Common myeloid progenitor, CD34-positive (primary cell): ENCODE data around the gene GTPBP10.

Source experiments
- CTCF ChIA-PET: fragments of 350-600 bp; sonication (Branson Sonifier 250); formaldehyde crosslinking; loops from one replicate; lab custom pipeline; 2021; ENCODE audit warnings: antibody characterized with exemption; lab: Charles Lee
- POLR2A ChIA-PET: fragments of 350-600 bp; sonication (Branson Sonifier 250); formaldehyde crosslinking; loops from one replicate; lab custom pipeline; 2021; ENCODE audit warnings: antibody characterized with exemption; lab: Charles Lee
- DNase-seq, 3 donors: peaks; one replicate each; pipeline versions ENCODE4 v3.0.0 to v3.0.0-alpha.2; 2013
- H3K27ac ChIP-seq, 2 experiments: 1 replicate in 1 of 2; 2 replicates in 1 of 2; pipeline ENCODE4 v1.7.0; 2013; ENCODE audit warnings: inconsistent platforms in 2 of 2, low read length in 2 of 2, mild to moderate bottlenecking in 2 of 2, low read depth in 1 of 2, moderate library complexity in 1 of 2; ENCODE audit not compliant: severe bottlenecking in 2 of 2, insufficient read depth in 1 of 2, poor library complexity in 1 of 2
- H3K27me3 ChIP-seq, 5 experiments: replicated peaks in 2 of 5; 1 replicate in 3 of 5; 2 replicates in 2 of 5; pipeline versions ENCODE4 v1.6.1 to v1.7.0; 2013; ENCODE audit warnings: low read length in 4 of 5, mild to moderate bottlenecking in 2 of 5, moderate library complexity in 2 of 5, inconsistent platforms in 1 of 5; ENCODE audit not compliant: insufficient read depth in 5 of 5, control insufficient read depth in 4 of 5
- H3K36me3 ChIP-seq, 4 experiments: 1 replicate in 2 of 4; 2 replicates in 2 of 4; pipeline versions ENCODE4 v1.6.1 to v1.7.0; 2013; ENCODE audit warnings: low read length in 3 of 4, control low read depth in 1 of 4, mild to moderate bottlenecking in 1 of 4; ENCODE audit not compliant: control insufficient read depth in 4 of 4, insufficient read depth in 4 of 4
- H3K4me1 ChIP-seq, 4 experiments: 1 replicate in 3 of 4; 2 replicates in 1 of 4; pipeline versions ENCODE4 v1.6.1 to v1.7.1; 2013; ENCODE audit warnings: low read length in 3 of 4, mild to moderate bottlenecking in 3 of 4, control low read depth in 1 of 4, inconsistent platforms in 1 of 4, moderate library complexity in 1 of 4; ENCODE audit not compliant: control insufficient read depth in 4 of 4, insufficient read depth in 4 of 4; ENCODE audit errors: control extremely low read depth in 1 of 4
- H3K4me3 ChIP-seq, 7 experiments: 1 replicate in 4 of 7; 2 replicates in 3 of 7; pipeline versions ENCODE4 v1.5.1 to v1.7.0; 2013; ENCODE audit warnings: mild to moderate bottlenecking in 7 of 7, low read length in 6 of 7, moderate library complexity in 6 of 7, inconsistent platforms in 2 of 7, low read depth in 2 of 7, control low read depth in 1 of 7; ENCODE audit not compliant: insufficient read depth in 4 of 7, control insufficient read depth in 1 of 7; ENCODE audit errors: extremely low read depth in 1 of 7
- H3K9me3 ChIP-seq, 5 experiments: 1 replicate in 4 of 5; 2 replicates in 1 of 5; pipeline versions ENCODE4 v1.6.1 to v1.7.1; 2013; ENCODE audit warnings: low read length in 4 of 5, mild to moderate bottlenecking in 2 of 5, inconsistent platforms in 1 of 5, low read depth in 1 of 5, moderate library complexity in 1 of 5; ENCODE audit not compliant: control insufficient read depth in 4 of 5, insufficient read depth in 2 of 5; ENCODE audit errors: control extremely low read depth in 1 of 5
- WGBS: methylation state at CpG from one replicate; pipeline ENCODE4 v1.1.5; 2013; ENCODE audit not compliant: insufficient coverage; 5-methylcytosine and 5-hydroxymethylcytosine counted together

The GTPBP10 gene

DNA sequence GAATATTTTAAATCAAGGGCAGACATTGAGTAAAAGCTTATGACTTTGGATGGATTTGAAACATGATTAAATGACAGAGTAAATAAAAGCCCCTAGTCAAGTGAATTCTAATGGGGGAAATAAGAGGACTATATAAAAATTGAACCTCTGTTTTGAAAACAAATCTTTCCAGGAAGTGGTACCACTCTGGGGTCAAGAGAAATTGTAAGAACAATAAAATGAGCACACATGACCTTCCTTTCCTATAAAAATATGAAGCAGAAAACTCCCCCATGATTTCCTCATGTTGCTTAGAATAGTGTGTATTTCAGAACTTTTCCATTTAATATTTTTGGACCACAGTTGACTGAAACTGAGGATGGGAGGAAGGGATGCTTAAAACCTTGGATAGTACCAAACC lies 44.4 kb downstream of the GTPBP10 start:
- Histone ChIP-seq H3K9me3 (peaks cover 0 to 3% (median 0%) of the 10 kb centered on the region in 5 experiments), H3K4me3 (no peak overlapping the region), H3K27ac (no peak overlapping the region), H3K4me1 (no peaks in the 10 kb centered on the region), H3K27me3 (no peaks in the 10 kb centered on the region), H3K36me3 (peaks cover 0 to 5% (median 2%) of the 10 kb centered on the region in 4 experiments)
- ChIA-PET CTCF (interaction anchor here (0.9 to 1.1 kb wide), 2 partner anchors 16 to 239 kb away, joined by 3 read pairs; no protein-coding TSS in a partner anchor), POLR2A (no interaction called here)
- no peak for DNase-seq

DNA sequence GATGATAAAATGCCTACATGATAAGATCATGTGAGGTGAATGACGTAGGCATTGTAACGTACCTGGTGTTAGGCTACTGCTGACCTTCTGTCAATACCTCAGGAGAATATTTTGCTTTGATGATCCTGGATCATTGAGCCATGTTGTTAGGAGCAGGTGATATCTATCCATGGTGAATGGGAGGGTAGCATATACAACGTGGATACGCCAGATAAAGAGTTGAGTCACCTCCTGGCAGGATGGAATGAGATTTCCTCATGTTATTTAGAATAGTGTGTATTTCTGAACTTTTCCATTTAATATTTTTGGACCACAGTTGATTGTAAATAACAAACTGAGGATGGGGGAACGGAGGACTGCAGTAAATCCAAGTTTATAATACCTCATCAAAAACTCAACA lies 45.0 kb downstream of the GTPBP10 start:
- H3K9me3 ChIP-seq: peaks cover 0 to 3% (median 0%) of the 10 kb centered on the region in 5 experiments
- H3K4me1 ChIP-seq: no peaks in the 10 kb centered on the region
- no peaks in the 10 kb centered on the region for H3K27me3 ChIP-seq
- peaks cover 0 to 5% (median under 1%) of the 10 kb centered on the region in 4 experiments for H3K36me3 ChIP-seq
- ChIA-PET POLR2A (no interaction called here), CTCF (no interaction called here)
- WGBS: 100% methylated on average over 4 of the region's 5 CpGs
- no peak overlapping the region for H3K4me3 ChIP-seq
- DNase-seq: no peak
- H3K27ac ChIP-seq: no peak overlapping the region

DNA sequence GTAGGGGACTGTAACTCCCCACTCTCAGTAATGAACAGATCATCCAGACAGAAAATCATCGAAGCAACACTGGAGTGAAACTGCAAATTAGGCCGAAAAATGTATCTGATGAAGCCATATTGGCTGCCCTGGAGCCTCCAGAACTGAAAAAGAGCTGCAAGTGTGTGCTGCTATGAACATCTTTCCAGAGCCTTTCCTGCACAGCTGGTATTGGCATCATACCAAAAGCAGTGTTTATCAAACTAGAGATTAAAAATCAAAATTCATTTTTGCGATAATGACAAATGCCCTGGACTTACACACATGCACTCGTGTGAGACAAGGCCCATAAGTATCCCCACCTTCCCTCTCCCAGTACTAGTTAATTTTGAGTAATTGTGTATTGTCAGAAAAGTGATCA lies 49.9 kb downstream of the GTPBP10 start:
- WGBS: 100% methylated on average over 2 of the region's 4 CpGs
- POLR2A ChIA-PET: no interaction called here

DNA sequence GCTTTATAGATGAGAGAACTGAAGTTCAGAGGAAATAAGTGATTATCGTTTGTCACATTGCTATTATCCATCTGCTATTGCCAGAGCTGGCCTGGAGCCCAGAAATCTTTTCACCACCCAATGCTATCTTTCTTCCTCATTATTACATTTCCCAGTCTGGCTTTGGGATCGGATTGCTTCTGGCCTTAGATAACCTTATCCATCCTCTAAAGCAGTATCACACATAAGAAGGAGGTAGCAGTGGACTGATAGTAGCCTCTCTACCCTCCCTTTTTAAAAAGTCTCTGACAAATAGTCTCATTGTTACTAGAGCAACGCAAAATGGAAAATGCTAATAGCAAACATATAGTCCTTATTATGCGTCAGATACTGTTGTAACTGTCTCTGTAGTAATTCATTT lies 55.5 kb downstream of the GTPBP10 start:
- H3K36me3 ChIP-seq: peaks cover 0 to 4% (median 0%) of the 10 kb centered on the region in 4 experiments
- ChIA-PET CTCF (interaction anchor here (1.0 kb wide), 1 partner anchor 75 kb away, joined by 3 read pairs; no protein-coding TSS in a partner anchor), POLR2A (no interaction called here)
- H3K4me1 ChIP-seq: peaks cover 3 to 15% (median 14%) of the 10 kb centered on the region in 4 experiments
- no peak overlapping the region for H3K4me3 ChIP-seq
- H3K27ac ChIP-seq: no peak overlapping the region
- peak; percentile 8 to 26 (median 11) for DNase-seq
- WGBS: 50% methylated on average over 1 of the region's 4 CpGs
- peaks cover 0 to 4% (median 2%) of the 10 kb centered on the region in 5 experiments for H3K9me3 ChIP-seq
- no peaks in the 10 kb centered on the region for H3K27me3 ChIP-seq

More for the DNA sequence above, 49.9 kb downstream of the GTPBP10 start:
- Histone ChIP-seq H3K9me3 (peaks cover 0 to 6% (median 2%) of the 10 kb centered on the region in 5 experiments), H3K36me3 (no peaks in the 10 kb centered on the region), H3K4me3 (no peak overlapping the region), H3K4me1 (no peaks in the 10 kb centered on the region), H3K27me3 (no peaks in the 10 kb centered on the region), H3K27ac (no peak overlapping the region)
- CTCF ChIA-PET: interaction anchor here (1.5 kb wide), 1 partner anchor 16 kb away, joined by 3 read pairs; no protein-coding TSS in a partner anchor
- no peak for DNase-seq

DNA sequence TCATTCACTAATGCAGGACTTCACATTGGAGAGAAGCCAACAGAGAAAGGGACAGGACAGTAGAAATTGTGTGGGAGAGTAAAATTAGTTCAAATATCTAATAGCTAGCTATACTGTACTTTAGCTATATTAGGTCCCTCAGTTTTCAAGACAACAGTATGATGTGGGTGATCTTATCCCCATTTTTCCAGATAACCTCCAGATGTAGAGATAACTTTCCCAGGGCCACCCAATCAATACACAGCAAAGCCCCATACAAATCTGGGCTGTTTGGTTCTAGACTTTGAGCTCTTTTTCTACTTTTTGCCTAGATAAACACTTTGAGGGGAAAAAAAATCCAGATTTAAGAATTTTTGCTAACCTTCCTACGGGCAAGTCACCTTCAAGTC lies 56.3 kb downstream of the GTPBP10 start:
- no peak for DNase-seq
- Histone ChIP-seq H3K4me1 (peaks cover 3 to 15% (median 14%) of the 10 kb centered on the region in 4 experiments), H3K9me3 (peaks cover 0 to 4% (median 1%) of the 10 kb centered on the region in 5 experiments), H3K27me3 (no peaks in the 10 kb centered on the region), H3K27ac (peak overlapping the region in 1 of 2 experiments; percentile 72), H3K36me3 (peaks cover 0 to 10% (median 0%) of the 10 kb centered on the region in 4 experiments), H3K4me3 (peak overlapping the region; percentile 56 to 99 (median 87))
- POLR2A ChIA-PET: no interaction called here
- no CpG with 5 or more reads among the region's 1 CpG for WGBS
- CTCF ChIA-PET: no interaction called here

DNA sequence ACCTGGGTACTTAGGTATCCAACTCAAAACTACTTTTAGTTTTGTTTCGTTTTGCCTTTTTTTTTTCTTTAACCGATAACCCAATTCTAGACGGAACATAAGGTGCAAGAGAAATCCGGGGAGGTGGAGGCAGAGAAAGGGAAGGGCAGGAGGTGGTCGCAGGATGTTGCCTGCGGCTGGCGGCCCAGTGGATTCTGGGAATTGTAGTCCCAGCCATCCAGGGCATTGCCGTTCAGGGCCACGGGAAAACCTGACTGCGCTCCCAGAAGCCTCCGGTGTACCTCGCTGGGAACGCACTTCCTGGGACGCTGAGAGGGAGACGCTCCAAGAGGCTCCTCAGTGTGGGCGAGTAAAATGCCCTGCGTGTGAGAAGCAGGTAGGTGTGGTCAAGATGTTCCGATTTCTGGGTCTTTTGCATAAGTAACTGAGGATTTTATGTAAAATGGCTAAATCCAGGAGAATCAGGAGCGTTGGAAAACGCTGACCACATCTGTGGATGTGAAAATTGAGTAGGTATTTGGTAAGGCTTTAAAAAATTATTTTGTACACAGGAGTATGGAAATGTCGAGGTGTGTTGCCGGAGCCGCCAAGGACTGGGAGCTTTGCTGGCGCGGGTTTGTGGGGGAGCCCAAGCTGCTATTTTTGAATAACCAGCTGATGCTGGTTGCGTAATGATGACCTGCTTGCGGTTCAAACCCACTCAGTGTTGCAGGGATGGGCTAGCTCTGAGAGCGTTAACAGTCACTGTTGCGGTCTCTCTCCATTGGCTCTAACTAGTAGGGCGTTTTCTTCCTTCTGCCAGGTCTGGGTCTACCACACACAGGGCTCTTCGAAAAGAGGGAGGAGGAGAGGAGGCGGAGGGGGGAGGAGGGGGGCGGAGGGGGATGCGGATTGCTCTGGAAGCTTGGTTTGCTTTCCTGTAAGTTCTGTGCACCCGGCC lies 56.9 kb downstream of the GTPBP10 start, which contains the start of gene CLDN12:
CLDN12 (plus strand) TSS at position 288 of the 940 bp plus-strand sequence. CDS start 9,216 bp downstream, outside the sequence.
- DNase-seq: peak; percentile 96 to 99 (median 98)
- ChIA-PET POLR2A (interaction anchor here (1.1 kb wide), 1 partner anchor 57 kb away, joined by 4 read pairs; the partner anchor contains the start of gene GTPBP10), CTCF (interaction anchor here (0.5 to 1.0 kb wide), 4 partner anchors 13 to 57 kb away, joined by 3 to 4 read pairs (median 3); no protein-coding TSS in a partner anchor)
- Histone ChIP-seq H3K27ac (peak within 1 kb of the TSS in 1 of 2 experiments; percentile 72), H3K27me3 (no peaks in the 10 kb centered on the region), H3K36me3 (peaks cover 0 to 11% (median 0%) of the 10 kb centered on the region in 4 experiments), H3K9me3 (peaks cover 0 to 3% (median 1%) of the 10 kb centered on the region in 5 experiments), H3K4me1 (peaks cover 3 to 15% (median 14%) of the 10 kb centered on the region in 4 experiments), H3K4me3 (peak within 1 kb of the TSS; percentile 56 to 99 (median 87))
- 0% methylated on average over 26 of the region's 35 CpGs for WGBS
